ENCODE data around the gene KRT76. TPM values are rescaled to one million over a fixed set of nuclear protein-coding genes. Genes with fewer than 3 reads are reported as not detected.

KRT76 gene
- total RNA-seq, 1 donor from 2014 or later, result not detected

Other genes with a start within 250 kb of the KRT76 start
- gene KRT71, start 224.2 kb downstream of the KRT76 start, total RNA-seq, result not detected in 2 replicates
- not detected in 2 replicates for gene KRT74, start 203.5 kb downstream of the KRT76 start, total RNA-seq
- gene KRT72, start 175.9 kb downstream of the KRT76 start, total RNA-seq, result not detected in 2 replicates
- gene KRT73, start 158.8 kb downstream of the KRT76 start, total RNA-seq, result not detected in 2 replicates
- gene KRT2, start 125.1 kb downstream of the KRT76 start, total RNA-seq, result not detected in 2 replicates
- 3.0 and 3.4 TPM in 2 replicates for gene KRT1, start 96.9 kb downstream of the KRT76 start, total RNA-seq
- not detected in 2 replicates for gene KRT77, start 73.8 kb downstream of the KRT76 start, total RNA-seq
- not detected in 2 replicates for gene KRT3, start 18.8 kb upstream of the KRT76 start, total RNA-seq
- not detected in 2 replicates for gene KRT4, start 36.8 kb upstream of the KRT76 start, total RNA-seq
- not detected in 2 replicates for gene KRT79, start 57.0 kb upstream of the KRT76 start, total RNA-seq
- gene KRT78, start 71.6 kb upstream of the KRT76 start, total RNA-seq, result not detected in 2 replicates
- gene KRT8, start 127.7 kb upstream of the KRT76 start, total RNA-seq, result 0.18 and 0.25 TPM in 2 replicates
- gene KRT18, start 171.8 kb upstream of the KRT76 start, total RNA-seq, result 1.3 and 1.9 TPM in 2 replicates
- 474 and 503 TPM in 2 replicates for gene EIF4B, start 229.1 kb upstream of the KRT76 start, total RNA-seq